Erythroblast (primary cell): ENCODE measurements around the gene PPFIBP2.

Experiments used
- GATA1 ChIP-seq: IDR thresholded peaks from 2 replicates; pipeline ENCODE4 v1.6.1; 2011; ENCODE audit warnings: low read depth, mild to moderate bottlenecking, control low read depth, low read length, moderate library complexity
- POLR2A ChIP-seq: IDR thresholded peaks from 2 replicates; pipeline ENCODE4 v1.6.1; 2011; ENCODE audit warnings: mild to moderate bottlenecking, low read length

- TF ChIP-seq POLR2A (no peak), GATA1 (no peak)
Measured at GRCh38 chr11:7549681-7550080, 35.9 kb downstream of the PPFIBP2 start.
